Endothelial cell of umbilical vein (primary cell): Measurements from ENCODE around the gene CPT1A. TPM values are rescaled to one million over a fixed set of nuclear protein-coding genes. Genes with fewer than 3 reads are reported as not detected.

ENCODE experiments used
- Bru-seq: library from RNA; stranded (reverse); fragments of 400-500 nt; gene quantifications from one replicate; lab custom pipeline; 2021; lab: Mats Ljungman, UMichigan
- BruChase-seq, 2 experiments: library from RNA; stranded (reverse); fragments of 400-500 nt; gene quantifications; one replicate each; lab custom pipeline; 2021; lab: Mats Ljungman, UMichigan
- BruUV-seq: library from RNA; stranded (reverse); fragments of 400-500 nt; replicated peaks from 2 replicates; lab custom pipeline; 2021; lab: Mats Ljungman, UMichigan
- CTCF ChIA-PET: fragments of 300-600, 350-600 bp; sonication (Branson Sonifier 250); formaldehyde crosslinking; loops from one replicate; lab custom pipeline; 2021; ENCODE audit warnings: antibody characterized with exemption, inconsistent platforms; lab: Charles Lee
- POLR2A ChIA-PET: fragments of 300-600, 350-600 bp; sonication (Branson Sonifier 250); formaldehyde crosslinking; loops from one replicate; lab custom pipeline; 2021; ENCODE audit warnings: antibody characterized with exemption, inconsistent platforms; lab: Charles Lee
- DNase-seq: peaks from one replicate; pipeline ENCODE4 v3.0.0-alpha.2; 2011; ENCODE audit warnings: low read depth, low spot score
- FAIRE-seq: peaks from 2 replicates; lab custom pipeline; 2011; peaks lifted over from hg19 to GRCh38; lab: Jason Lieb, UNC
- H2AFZ ChIP-seq: 2 replicates; pipeline ENCODE4 v1.6.0; 2012; ENCODE audit warnings: low read depth, low read length, control low read depth, inconsistent platforms
- H3K27ac ChIP-seq: 2 replicates; pipeline ENCODE4 v1.5.1; 2011; ENCODE audit warnings: low read depth, mild to moderate bottlenecking, control low read depth, low read length, moderate library complexity; ENCODE audit not compliant: insufficient read depth
- H3K27me3 ChIP-seq, 2 experiments: 2 replicates each; pipeline versions ENCODE4 v1.6.0 to v1.6.1; 2011; ENCODE audit warnings: low read length in 2 of 2, mixed read lengths in 1 of 2; ENCODE audit not compliant: control insufficient read depth in 2 of 2, insufficient read depth in 2 of 2
- H3K36me3 ChIP-seq, 2 experiments: 2 replicates in 1 of 2; 3 replicates in 1 of 2; pipeline ENCODE4 v1.5.1; 2011; ENCODE audit warnings: low read length in 2 of 2, mild to moderate bottlenecking in 1 of 2, moderate library complexity in 1 of 2; ENCODE audit not compliant: control insufficient read depth in 2 of 2, insufficient read depth in 2 of 2; ENCODE audit errors: extremely low read depth in 1 of 2
- H3K4me1 ChIP-seq: 3 replicates; pipeline ENCODE4 v1.5.1; 2011; ENCODE audit warnings: mild to moderate bottlenecking, low read length; ENCODE audit not compliant: control insufficient read depth, insufficient read depth; ENCODE audit errors: extremely low read depth
- H3K4me2 ChIP-seq: 2 replicates; pipeline ENCODE4 v1.6.1; 2011; ENCODE audit warnings: low read length, control low read depth, mixed read lengths; ENCODE audit not compliant: insufficient read depth
- H3K4me3 ChIP-seq, 3 experiments: fragments of 200-600 bp in 1 of 3; sonication (generic), shearing (Covaris generic) in 1 of 3; replicated peaks in 1 of 3; 2 replicates each; pipeline ENCODE4 v1.5.1; 2011 to 2016; ENCODE audit warnings: control low read depth in 3 of 3, low read length in 3 of 3, mild to moderate bottlenecking in 2 of 3, inconsistent platforms in 1 of 3, low read depth in 1 of 3, moderate library complexity in 1 of 3; ENCODE audit not compliant: insufficient read depth in 1 of 3
- H3K79me2 ChIP-seq: 2 replicates; pipeline ENCODE4 v1.6.0; 2012; ENCODE audit warnings: low read length, inconsistent platforms; ENCODE audit not compliant: control insufficient read depth, insufficient read depth
- H3K9ac ChIP-seq: replicated peaks from 2 replicates; pipeline ENCODE3; 2011; ENCODE audit warnings: low read length, control low read depth; ENCODE audit not compliant: insufficient read depth; ENCODE audit errors: extremely low read depth
- H3K9me1 ChIP-seq: replicated peaks from 3 replicates; pipeline ENCODE4 v1.6.0; 2011; ENCODE audit warnings: mild to moderate bottlenecking, low read length; ENCODE audit not compliant: control insufficient read depth, insufficient read depth; ENCODE audit errors: extremely low read depth
- H3K9me3 ChIP-seq: replicated peaks from 2 replicates; pipeline ENCODE4 v1.5.1; 2012; ENCODE audit warnings: low read length, inconsistent platforms; ENCODE audit not compliant: control insufficient read depth, insufficient read depth
- H4K20me1 ChIP-seq: replicated peaks from 2 replicates; pipeline ENCODE3; 2011; ENCODE audit warnings: mild to moderate bottlenecking, low read length; ENCODE audit not compliant: control insufficient read depth, insufficient read depth; ENCODE audit errors: extremely low read depth
- EZH2 ChIP-seq: IDR thresholded peaks from 2 replicates; pipeline ENCODE4 v1.6.1; 2012; ENCODE audit warnings: borderline replicate concordance, low read depth, mild to moderate bottlenecking, moderate library complexity, low read length, inconsistent platforms; ENCODE audit not compliant: severe bottlenecking
- GATA2 ChIP-seq: IDR thresholded peaks from 2 replicates; pipeline ENCODE4 v1.7.0; 2011; ENCODE audit warnings: low read depth, mild to moderate bottlenecking, moderate library complexity, mixed read lengths, low read length; ENCODE audit not compliant: insufficient read length, insufficient read depth
- POLR2A ChIP-seq: IDR thresholded peaks from 2 replicates; pipeline ENCODE4 v1.6.1; 2012; ENCODE audit warnings: low read depth, mild to moderate bottlenecking, control low read depth, low read length
- POLR2AphosphoS5 ChIP-seq: IDR thresholded peaks from 2 replicates; pipeline ENCODE4 v1.6.1; 2012; ENCODE audit warnings: low read depth, mild to moderate bottlenecking, control low read depth, low read length, moderate library complexity; ENCODE audit not compliant: insufficient read depth
- dilution Hi-C: fragments of 300-500 bp; cut with MboI; formaldehyde crosslinking; loops from one replicate; pipeline ENCODE4 v1.15.0; 2019; ENCODE audit warnings: low sequenced_read_pairs; ENCODE audit not compliant: extremely low pct_ligation_motif_present
- intact Hi-C: fragments of 100-400 bp; cut with micrococcal nuclease; formaldehyde crosslinking; loops from one replicate; pipeline ENCODE4 v1.10.0; 2022
- long read RNA-seq: library from polyadenylated mRNA; stranded (forward); transcript quantifications from one replicate; pipeline ENCODE4 v2.0.0, GENCODE V29; 2021
- polyA minus RNA-seq, 3 experiments: library from RNA; depleted of rRNA, polyadenylated mRNA; stranded (reverse); fragments of >200 nt; gene quantifications; 1 replicate in 1 of 3; 2 replicates in 2 of 3; pipeline ENCODE4 v1.2.3, GENCODE V29; 2011
- polyA plus RNA-seq, 4 experiments: library from polyadenylated mRNA; depleted of rRNA in 3 of 4; stranded (reverse) in 3 of 4; unstranded in 1 of 4; fragments of >200 nt; gene quantifications; 2 replicates each; pipeline versions ENCODE4 v1.2.1 to v1.2.3, GENCODE V29; 2011 to 2012; ENCODE audit warnings: missing spikeins in 1 of 4
- total RNA-seq: library from RNA; stranded (reverse); gene quantifications from 2 replicates; pipeline ENCODE4 v1.2.3, GENCODE V29; 2021
- TF ChIP-seq, protein P1 (sequence below), 2 donors: IDR thresholded peaks; 1 replicate in 1 of 2; 2 replicates in 1 of 2; pipeline ENCODE4 v1.5.1; 2011; ENCODE audit warnings: low read length in 2 of 2, mild to moderate bottlenecking in 2 of 2, moderate library complexity in 2 of 2, control low read depth in 1 of 2, inconsistent platforms in 1 of 2, low read depth in 1 of 2; ENCODE audit not compliant: insufficient read depth in 1 of 2; ENCODE audit errors: extremely low read depth in 1 of 2
- TF ChIP-seq, protein P2 (sequence below): IDR thresholded peaks from 2 replicates; pipeline ENCODE4 v1.6.1; 2011; ENCODE audit not compliant: insufficient read depth, insufficient read length

CPT1A gene
- total RNA-seq (52.1 and 62.1 TPM in 2 replicates), polyA plus RNA-seq (20.1 and 26.3 TPM in 2 replicates), polyA minus RNA-seq (70.4 and 92.0 TPM in 2 replicates), Bru-seq, nascent RNA (percentile 65 among the genes with signal in this experiment), BruChase-seq, experiment 1, labeled RNA remaining after a 6-hour chase (percentile 77 among the genes with signal in this experiment), BruChase-seq, experiment 2, labeled RNA remaining after a 2-hour chase (percentile 74 among the genes with signal in this experiment)
- polyA plus RNA-seq (2011; cell fraction: cytosol; rRNA removed) = 24.0 and 26.2 TPM in 2 replicates
- 49.1 and 56.2 TPM in 2 replicates for polyA plus RNA-seq (2011; cell fraction: nucleus; rRNA removed)
- 63.5 and 93.4 TPM in 2 replicates for polyA plus RNA-seq (2012)
- 72.0 TPM for polyA minus RNA-seq (2011; cell fraction: cytosol; rRNA and poly(A)+ RNA removed)
- 37.5 and 41.8 TPM in 2 replicates for polyA minus RNA-seq (2011; cell fraction: nucleus; rRNA and poly(A)+ RNA removed)
- long read RNA-seq, full-length matches to known transcripts = 2 of 20 reads
- long read RNA-seq, partial matches to known transcripts = 3 of 20 reads
- long read RNA-seq, other reads (novel, unspliced or antisense) = 15 of 20 reads

DNA sequence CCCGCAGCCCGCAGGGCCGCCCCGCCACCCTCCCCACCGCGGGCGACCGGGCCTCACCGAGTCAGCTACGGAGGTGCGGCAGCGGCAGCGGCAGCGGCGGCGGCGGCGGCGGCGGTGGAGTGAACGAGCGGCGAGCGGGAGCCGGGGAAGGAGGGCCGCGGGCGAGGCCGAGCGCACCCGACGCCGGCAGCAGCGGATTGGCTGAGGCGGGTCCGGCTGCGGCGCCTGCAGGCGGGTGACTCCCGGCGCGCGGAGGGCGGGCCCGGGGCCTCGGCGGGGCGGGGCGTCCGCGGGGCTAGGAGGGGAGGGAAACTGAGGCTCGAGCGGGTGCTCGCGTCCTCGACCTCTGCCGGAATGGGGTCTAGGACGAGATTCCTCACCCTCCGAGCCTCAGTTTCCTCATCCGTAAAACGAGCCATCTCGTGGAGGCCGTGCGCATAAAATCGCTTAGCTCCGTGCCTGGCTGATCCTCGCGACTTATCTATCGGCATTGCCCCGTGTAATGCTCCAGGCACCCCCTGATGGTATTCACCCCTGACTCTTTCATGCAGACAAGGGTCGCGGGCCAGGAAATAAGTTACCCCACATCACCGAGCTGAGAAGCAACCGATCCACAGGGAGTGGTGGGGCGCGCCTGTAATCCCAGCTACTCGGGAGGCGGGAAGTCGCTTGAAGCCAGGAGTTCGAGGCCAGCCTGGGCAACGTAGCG, at the start of gene CPT1A:
Gene CPT1A (minus strand): TSS at position 199 of the 709 bp plus-strand sequence. CDS start 26,442 bp downstream, outside the sequence.
- ChIA-PET POLR2A (no interaction called here), CTCF (interaction anchor here (0.9 to 3.2 kb wide), 4 partner anchors 11 to 44 kb away, joined by 3 to 12 read pairs (median 4); no protein-coding TSS in a partner anchor)
- no peaks in the 10 kb centered on the region for H3K9me3 ChIP-seq
- peak within 1 kb of the TSS; percentile 52 for H3K9ac ChIP-seq
- BruUV-seq = no TSS peak
- TF ChIP-seq EZH2 = no peak
- TF ChIP-seq, protein P1, sequence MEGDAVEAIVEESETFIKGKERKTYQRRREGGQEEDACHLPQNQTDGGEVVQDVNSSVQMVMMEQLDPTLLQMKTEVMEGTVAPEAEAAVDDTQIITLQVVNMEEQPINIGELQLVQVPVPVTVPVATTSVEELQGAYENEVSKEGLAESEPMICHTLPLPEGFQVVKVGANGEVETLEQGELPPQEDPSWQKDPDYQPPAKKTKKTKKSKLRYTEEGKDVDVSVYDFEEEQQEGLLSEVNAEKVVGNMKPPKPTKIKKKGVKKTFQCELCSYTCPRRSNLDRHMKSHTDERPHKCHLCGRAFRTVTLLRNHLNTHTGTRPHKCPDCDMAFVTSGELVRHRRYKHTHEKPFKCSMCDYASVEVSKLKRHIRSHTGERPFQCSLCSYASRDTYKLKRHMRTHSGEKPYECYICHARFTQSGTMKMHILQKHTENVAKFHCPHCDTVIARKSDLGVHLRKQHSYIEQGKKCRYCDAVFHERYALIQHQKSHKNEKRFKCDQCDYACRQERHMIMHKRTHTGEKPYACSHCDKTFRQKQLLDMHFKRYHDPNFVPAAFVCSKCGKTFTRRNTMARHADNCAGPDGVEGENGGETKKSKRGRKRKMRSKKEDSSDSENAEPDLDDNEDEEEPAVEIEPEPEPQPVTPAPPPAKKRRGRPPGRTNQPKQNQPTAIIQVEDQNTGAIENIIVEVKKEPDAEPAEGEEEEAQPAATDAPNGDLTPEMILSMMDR (IDR thresholded peaks at IDR 0.05; ENCODE audit: extremely low read depth in 1 of 2, insufficient read depth in 1 of 2, low read depth in 1 of 2, low read length in 2 of 2) = no peak
- TF ChIP-seq, protein P2, sequence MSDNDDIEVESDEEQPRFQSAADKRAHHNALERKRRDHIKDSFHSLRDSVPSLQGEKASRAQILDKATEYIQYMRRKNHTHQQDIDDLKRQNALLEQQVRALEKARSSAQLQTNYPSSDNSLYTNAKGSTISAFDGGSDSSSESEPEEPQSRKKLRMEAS = no peak
- peak; percentile 52 for TF ChIP-seq POLR2AphosphoS5
- TF ChIP-seq GATA2 = no peak
- no peak for TF ChIP-seq POLR2A
- peaks cover 2 to 13% of the 10 kb centered on the region in 2 experiments for H3K27me3 ChIP-seq
- intact Hi-C loops = loop anchor here (1.0 to 2.0 kb wide), 2 partner anchors 31 to 61 kb away; partner anchors contain the start of genes IGHMBP2 and MRPL21
- no peak within 1 kb of the TSS for H3K27ac ChIP-seq
- H3K4me2 ChIP-seq = peak within 1 kb of the TSS; percentile 84
- no peaks in the 10 kb centered on the region for H3K36me3 ChIP-seq
- H3K4me3 ChIP-seq = peak within 1 kb of the TSS; percentile 65 to 79 (median 69)
- H3K9me1 ChIP-seq = no peaks in the 10 kb centered on the region
- H3K79me2 ChIP-seq = peaks cover 8% of the 10 kb centered on the region
- FAIRE-seq (peak; percentile 43), DNase-seq (peak; percentile 62)
- dilution Hi-C loops = no loop called here
- no peaks in the 10 kb centered on the region for H4K20me1 ChIP-seq
- H2AFZ ChIP-seq = peak within 1 kb of the TSS; percentile 91
- peaks cover 42% of the 10 kb centered on the region for H3K4me1 ChIP-seq
